T-cell (primary cell): Measurements from ENCODE around the gene LHB. TPM values are rescaled to one million over a fixed set of nuclear protein-coding genes. Genes with fewer than 3 reads are reported as not detected.

Experiments
- ATAC-seq, 4 experiments: fragments of 200-7000 bp in 3 of 4; fragments of 150-1000 bp in 1 of 4; cut with Tn5 transposase; replicated peaks in 1 of 4; 1 replicate in 3 of 4; 2 replicates in 1 of 4; pipeline ENCODE4 v1.10.0; 2021; ENCODE audit warnings: moderate library complexity in 3 of 4, mild to moderate bottlenecking in 2 of 4, moderate number of reproducible peaks in 1 of 4
- CTCF ChIA-PET, 2 donors: fragments of 300-600 bp; sonication (Branson Sonifier 250); formaldehyde crosslinking; loops; one replicate each; lab custom pipeline; 2022; ENCODE audit warnings: antibody characterized with exemption in 2 of 2; lab: Charles Lee
- POLR2A ChIA-PET, 2 donors: fragments of 300-600 bp; sonication (Branson Sonifier 250); formaldehyde crosslinking; loops; one replicate each; lab custom pipeline; 2022; ENCODE audit warnings: antibody characterized with exemption in 2 of 2; lab: Charles Lee
- DNase-seq, 35 experiments: peaks; one replicate each; pipeline versions ENCODE4 v3.0.0 to v3.0.0-alpha.2; 2013 to 2023
- H3K27ac ChIP-seq: one replicate; pipeline ENCODE4 v1.5.1; 2013; ENCODE audit warnings: low read length
- H3K27me3 ChIP-seq, 2 experiments: replicated peaks in 1 of 2; 1 replicate in 1 of 2; 2 replicates in 1 of 2; pipeline versions ENCODE4 v1.6.1 to v1.7.0; 2013; ENCODE audit warnings: low read length in 1 of 2, mixed read lengths in 1 of 2; ENCODE audit not compliant: control insufficient read depth in 2 of 2, insufficient read depth in 2 of 2; ENCODE audit errors: extremely low read depth in 1 of 2
- H3K36me3 ChIP-seq, 2 donors: 1 replicate in 1 of 2; 2 replicates in 1 of 2; pipeline versions ENCODE4 v1.6.1 to v1.7.0; 2013; ENCODE audit warnings: low read length in 1 of 2; ENCODE audit not compliant: control insufficient read depth in 2 of 2, insufficient read depth in 1 of 2; ENCODE audit errors: extremely low read depth in 1 of 2
- H3K4me1 ChIP-seq, 2 experiments: 1 replicate in 1 of 2; 2 replicates in 1 of 2; pipeline versions ENCODE4 v1.6.1 to v1.7.0; 2013; ENCODE audit warnings: low read length in 2 of 2, mixed read lengths in 1 of 2; ENCODE audit not compliant: insufficient read depth in 2 of 2, control insufficient read depth in 1 of 2; ENCODE audit errors: extremely low read depth in 1 of 2
- H3K4me3 ChIP-seq, 2 donors: 1 replicate in 1 of 2; 2 replicates in 1 of 2; pipeline versions ENCODE4 v1.5.1 to v1.7.0; 2013; ENCODE audit warnings: mild to moderate bottlenecking in 2 of 2, low read length in 1 of 2, moderate library complexity in 1 of 2; ENCODE audit not compliant: control insufficient read depth in 1 of 2; ENCODE audit errors: extremely low read depth in 1 of 2
- H3K9me3 ChIP-seq: 2 replicates; pipeline ENCODE4 v1.7.0; 2013
- H3K27ac Mint-ChIP-seq, 2 donors: one replicate each; pipeline ENCODE4 v1.8.0; 2020 to 2021; ENCODE audit warnings: mild to moderate bottlenecking in 2 of 2, mixed read lengths in 2 of 2
- H3K27me3 Mint-ChIP-seq, 2 donors: one replicate each; pipeline ENCODE4 v1.8.0; 2021 to 2022; ENCODE audit warnings: mixed read lengths in 2 of 2
- H3K36me3 Mint-ChIP-seq: one replicate; pipeline ENCODE4 v1.8.0; 2021; ENCODE audit warnings: mixed read lengths
- H3K4me1 Mint-ChIP-seq, 3 donors: one replicate each; pipeline ENCODE4 v1.8.0; 2020 to 2022; ENCODE audit warnings: mixed read lengths in 3 of 3, mild to moderate bottlenecking in 1 of 3
- H3K4me3 Mint-ChIP-seq, 3 donors: one replicate each; pipeline ENCODE4 v1.8.0; 2020 to 2022; ENCODE audit warnings: mild to moderate bottlenecking in 3 of 3, mixed read lengths in 3 of 3, moderate library complexity in 3 of 3
- H3K9me3 Mint-ChIP-seq, 3 donors: one replicate each; pipeline ENCODE4 v1.8.0; 2020 to 2022; ENCODE audit warnings: mixed read lengths in 3 of 3
- WGBS: methylation state at CpG from one replicate; pipeline ENCODE4 v1.1.5; 2013; ENCODE audit warnings: missing lambda C conversion rate; ENCODE audit not compliant: insufficient coverage; 5-methylcytosine and 5-hydroxymethylcytosine counted together
- total RNA-seq, 35 experiments: library from RNA in 6 of 35; stranded (reverse) in 6 of 35; fragments of 120-200 nt in 1 of 35; gene quantifications; one replicate each; pipeline versions ENCODE4 v1.2.1 to v1.2.4 and lab custom pipeline; 2013 to 2026

Gene LHB
- total RNA-seq, 5 donors from 2014 or later (not counting 1 experiment from before 2014, with no cell fraction given) = 0.57 TPM; not detected in 4

- H3K27me3 ChIP-seq = no peaks in the 10 kb centered on the region
- H3K9me3 ChIP-seq = no peaks in the 10 kb centered on the region
- no peak overlapping the region for H3K4me3 ChIP-seq
- Mint-ChIP-seq H3K27me3 (no peaks in the 10 kb centered on the region), H3K4me1 (peaks cover 0 to under 1% (median 0%) of the 10 kb centered on the region in 3 donors), H3K27ac (no peak overlapping the region), H3K36me3 (peaks cover 30% of the 10 kb centered on the region), H3K9me3 (no peaks in the 10 kb centered on the region), H3K4me3 (no peak overlapping the region)
- ATAC-seq (no peak), DNase-seq (no peak)
- ChIA-PET CTCF (interaction anchor here (0.5 to 1.8 kb wide), 2 partner anchors 11 to 21 kb away, joined by 5 to 16 read pairs; partner anchors contain the start of genes GYS1 (in 1 of the 2) and RUVBL2 (in 1 of the 2)), POLR2A (no interaction called here)
- no peaks in the 10 kb centered on the region for H3K4me1 ChIP-seq
- no peak overlapping the region for H3K27ac ChIP-seq
- WGBS = 100% methylated on average over 2 of the region's 9 CpGs
- H3K36me3 ChIP-seq = peaks cover 8 to 26% of the 10 kb centered on the region in 2 donors
Measured at GRCh38 chr19:48982280-48982679, 34.6 kb downstream of the LHB start.

GRCh38 chr19:48977061-48977460, 39.8 kb downstream of the LHB start:
- CTCF ChIA-PET = interaction anchor here in 1 of 2 donors (1.2 kb wide), 1 partner anchor 16 kb away, joined by 4 read pairs; the partner anchor contains the start of genes GYS1 and RUVBL2
- no peak for ATAC-seq
- no peak overlapping the region for H3K4me3 ChIP-seq
- no peaks in the 10 kb centered on the region for H3K27me3 ChIP-seq
- H3K9me3 ChIP-seq = no peaks in the 10 kb centered on the region
- 100% methylated on average over 1 of the region's 2 CpGs for WGBS
- no peaks in the 10 kb centered on the region for H3K9me3 Mint-ChIP-seq
- peaks cover 4 to 35% of the 10 kb centered on the region in 2 donors for H3K36me3 ChIP-seq
- peaks cover 24% of the 10 kb centered on the region for H3K36me3 Mint-ChIP-seq
- H3K4me1 Mint-ChIP-seq = no peaks in the 10 kb centered on the region
- H3K27me3 Mint-ChIP-seq = no peaks in the 10 kb centered on the region
- no peak for DNase-seq
- POLR2A ChIA-PET = interaction anchor here in 1 of 2 donors (0.6 kb wide), 1 partner anchor 312 kb away, joined by 3 read pairs; no protein-coding TSS in a partner anchor
- no peaks in the 10 kb centered on the region for H3K4me1 ChIP-seq
- H3K27ac ChIP-seq = no peak overlapping the region
- H3K27ac Mint-ChIP-seq = no peak overlapping the region
- H3K4me3 Mint-ChIP-seq = no peak overlapping the region

- no peaks in the 10 kb centered on the region for H3K9me3 Mint-ChIP-seq
- no peak overlapping the region for H3K4me3 Mint-ChIP-seq
- H3K4me1 ChIP-seq = no peaks in the 10 kb centered on the region
- H3K36me3 Mint-ChIP-seq = peaks cover 22% of the 10 kb centered on the region
- CTCF ChIA-PET = interaction anchor here (0.6 to 1.2 kb wide), 4 partner anchors 8 to 17 kb away, joined by 4 to 10 read pairs (median 6); partner anchors contain the start of genes GYS1 (in 1 of the 2) and RUVBL2 (in 1 of the 2)
- ATAC-seq (peak; percentile 65 to 83 (median 76)), DNase-seq (peak in 22 of 35 experiments; percentile 24 to 53 (median 42))
- H3K4me3 ChIP-seq = no peak overlapping the region
- H3K27ac ChIP-seq = no peak overlapping the region
- peaks cover under 1% of the 10 kb centered on the region in 3 donors for H3K4me1 Mint-ChIP-seq
- WGBS = 100% methylated on average over 1 of the region's 13 CpGs
- H3K36me3 ChIP-seq = peaks cover 4 to 31% of the 10 kb centered on the region in 2 donors
- POLR2A ChIA-PET = interaction anchor here (0.6 to 1.0 kb wide), 5 partner anchors 96 to 167 kb away, joined by 3 to 12 read pairs (median 7); no protein-coding TSS in a partner anchor
- H3K27me3 ChIP-seq = no peaks in the 10 kb centered on the region
- no peaks in the 10 kb centered on the region for H3K27me3 Mint-ChIP-seq
- no peaks in the 10 kb centered on the region for H3K9me3 ChIP-seq
- no peak overlapping the region for H3K27ac Mint-ChIP-seq
Measured at GRCh38 chr19:48975947-48976847, 40.7 kb downstream of the LHB start.

GRCh38 chr19:48970923-48971395, 45.9 kb downstream of the LHB start:
- Histone ChIP-seq H3K4me3 (no peak overlapping the region), H3K27ac (no peak overlapping the region), H3K9me3 (no peaks in the 10 kb centered on the region), H3K4me1 (peaks cover 5 to 20% of the 10 kb centered on the region in 2 experiments), H3K27me3 (no peaks in the 10 kb centered on the region), H3K36me3 (peaks cover 16 to 63% of the 10 kb centered on the region in 2 donors)
- POLR2A ChIA-PET = no interaction called here
- DNase-seq (peak; percentile 51 to 92 (median 76)), ATAC-seq (peak; percentile 80 to 84 (median 82))
- no peak overlapping the region for H3K27ac Mint-ChIP-seq
- H3K9me3 Mint-ChIP-seq = no peaks in the 10 kb centered on the region
- H3K36me3 Mint-ChIP-seq = peaks cover 25% of the 10 kb centered on the region
- CTCF ChIA-PET = interaction anchor here (0.5 to 2.5 kb wide), 12 partner anchors 16 to 706 kb away, joined by 3 to 23 read pairs (median 4); partner anchors contain the start of genes GYS1 (in 2 of the 2), BAX (in 1 of the 2), DHDH (in 1 of the 2) and NUCB1 (in 1 of the 2)
- WGBS = 10% methylated on average over 10 of the region's 19 CpGs
- H3K4me1 Mint-ChIP-seq = peaks cover 15 to 28% (median 24%) of the 10 kb centered on the region in 3 donors
- no peak overlapping the region for H3K4me3 Mint-ChIP-seq
- H3K27me3 Mint-ChIP-seq = no peaks in the 10 kb centered on the region

DNA sequence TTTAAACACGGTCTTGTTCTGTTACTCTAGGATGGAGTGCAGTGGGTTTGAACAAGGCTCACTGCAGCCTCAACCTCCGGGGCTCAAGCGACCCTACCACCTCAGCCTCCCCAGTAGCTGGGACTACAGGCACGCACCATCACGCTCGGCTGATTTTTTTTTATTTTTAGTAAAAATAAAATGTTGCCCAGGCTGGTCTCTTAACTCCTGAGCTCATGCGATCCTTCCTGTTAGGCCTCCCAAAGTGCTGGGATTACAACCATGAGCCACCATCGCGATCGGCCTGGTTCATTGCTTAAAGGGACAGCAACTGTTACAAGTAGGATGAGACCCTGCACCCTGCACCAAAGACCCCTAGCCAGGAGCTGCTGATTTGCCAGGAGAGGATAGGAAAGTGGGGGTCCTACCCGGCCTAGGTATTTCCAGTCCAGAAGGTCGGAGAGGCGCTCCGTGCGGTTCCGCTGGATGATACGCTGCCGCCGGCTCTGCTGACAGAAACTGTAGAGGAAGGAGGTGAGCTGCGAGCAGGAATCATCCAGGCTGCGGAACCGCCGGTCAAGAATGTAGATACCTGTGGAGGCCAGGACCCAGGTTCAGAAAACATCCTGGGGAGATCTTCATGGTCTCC, 46.6 kb downstream of the LHB start:
- ATAC-seq = no peak
- Histone ChIP-seq H3K27me3 (no peaks in the 10 kb centered on the region), H3K9me3 (no peaks in the 10 kb centered on the region), H3K27ac (no peak overlapping the region), H3K36me3 (peaks cover 16 to 62% of the 10 kb centered on the region in 2 donors), H3K4me3 (no peak overlapping the region), H3K4me1 (peaks cover 6 to 22% of the 10 kb centered on the region in 2 experiments)
- no peak for DNase-seq
- Mint-ChIP-seq H3K4me1 (peaks cover 23 to 35% (median 30%) of the 10 kb centered on the region in 3 donors), H3K9me3 (no peaks in the 10 kb centered on the region), H3K27me3 (no peaks in the 10 kb centered on the region), H3K36me3 (peaks cover 29% of the 10 kb centered on the region), H3K4me3 (no peak overlapping the region), H3K27ac (no peak overlapping the region)
- WGBS = 100% methylated on average over 15 of the region's 23 CpGs
- ChIA-PET CTCF (interaction anchor here (0.6 to 2.5 kb wide), 13 partner anchors 15 to 332 kb away, joined by 3 to 23 read pairs (median 5); partner anchors contain the start of genes GYS1 (in 2 of the 2), BAX (in 1 of the 2), DHDH (in 1 of the 2) and NUCB1 (in 1 of the 2)), POLR2A (interaction anchor here in 1 of 2 donors (0.5 kb wide), 1 partner anchor 11 kb away, joined by 11 read pairs; no protein-coding TSS in a partner anchor)
